Hematopoietic multipotent progenitor cell treated with erythropoietin and hydrocortisone succinate and interleukin-3 and kit ligand, for 6 days (in vitro differentiated cells): ENCODE data around the gene EGFL7.

ENCODE experiments used
- DNase-seq: peaks from one replicate; pipeline ENCODE4 v3.0.0-alpha.2; 2015

Gene EGFL7

GRCh38 chr9:136661641-136662325, 933 bp upstream of the EGFL7 start:
- DNase-seq = no peak

GRCh38 chr9:136662326-136662655, 425 bp upstream of the EGFL7 start:
- DNase-seq = no peak

- peak; percentile 51 for DNase-seq
Observed at GRCh38 chr9:136664000-136664915, 1.5 kb downstream of the EGFL7 start.

- DNase-seq = peak; percentile 78
Observed at GRCh38 chr9:136665111-136665703, 2.5 kb downstream of the EGFL7 start.

- no peak for DNase-seq
Observed at GRCh38 chr9:136665704-136666371, 3.1 kb downstream of the EGFL7 start.

GRCh38 chr9:136666372-136667213, 3.9 kb downstream of the EGFL7 start:
- no peak for DNase-seq

- no peak for DNase-seq
Observed at GRCh38 chr9:136667214-136667939, 4.7 kb downstream of the EGFL7 start.

- DNase-seq = no peak
Observed at GRCh38 chr9:136667940-136668760, 5.4 kb downstream of the EGFL7 start.

- DNase-seq = peak; percentile 72
Observed at GRCh38 chr9:136668983-136669790, 6.5 kb downstream of the EGFL7 start.

GRCh38 chr9:136669791-136670464, 7.2 kb downstream of the EGFL7 start:
- DNase-seq = no peak

- no peak for DNase-seq
Observed at GRCh38 chr9:136670576-136671253, 8.0 kb downstream of the EGFL7 start.

GRCh38 chr9:136671254-136671614, 8.5 kb downstream of the EGFL7 start:
- DNase-seq = no peak

- peak; percentile 69 for DNase-seq
Observed at GRCh38 chr9:136671646-136672430, 9.1 kb downstream of the EGFL7 start.

- DNase-seq = no peak
Observed at GRCh38 chr9:136672431-136673087, 9.8 kb downstream of the EGFL7 start.

- DNase-seq = no peak
Observed at GRCh38 chr9:136673088-136673974, 10.6 kb downstream of the EGFL7 start.
